NCI-H345 (cell line): Measurements from ENCODE around the gene NEDD8.
"Not testable (repeated sequence)": the region's sequence is repeated elsewhere in the genome, so short reads cannot be mapped to it uniquely, and the experiment has no call there.

Experiments
- DNase-seq: peaks from one replicate; lab custom pipeline; 2025; lab: John Stamatoyannopoulos, UW

The NEDD8 gene

DNA sequence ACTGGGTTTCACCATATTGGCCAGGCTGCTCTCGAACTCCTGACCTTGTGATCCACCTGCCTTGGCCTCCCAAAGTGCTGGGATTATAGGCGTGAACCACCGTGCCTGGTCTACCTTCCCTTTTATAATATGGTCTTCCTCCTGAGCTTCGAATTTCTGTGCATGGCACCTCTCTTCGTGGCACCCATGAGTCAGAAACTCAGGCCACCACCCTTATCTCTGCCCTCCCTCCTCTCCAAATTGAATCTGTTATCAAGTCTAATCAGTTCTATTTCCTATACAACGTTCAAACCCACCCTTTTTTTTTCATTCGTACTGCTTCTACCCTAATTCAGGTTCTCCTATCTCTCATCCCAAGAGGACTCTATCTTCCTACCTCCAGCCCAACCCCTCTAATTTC lies 15.3 kb upstream of the NEDD8 start:
- no peak for DNase-seq

- DNase-seq = no peak
These were observed 14.6 kb upstream of the NEDD8 start for GRCh38 chr14:24246765-24247212.

GRCh38 chr14:24245350-24245749 lies 13.2 kb upstream of the NEDD8 start:
- DNase-seq = not testable (repeated sequence)

DNA sequence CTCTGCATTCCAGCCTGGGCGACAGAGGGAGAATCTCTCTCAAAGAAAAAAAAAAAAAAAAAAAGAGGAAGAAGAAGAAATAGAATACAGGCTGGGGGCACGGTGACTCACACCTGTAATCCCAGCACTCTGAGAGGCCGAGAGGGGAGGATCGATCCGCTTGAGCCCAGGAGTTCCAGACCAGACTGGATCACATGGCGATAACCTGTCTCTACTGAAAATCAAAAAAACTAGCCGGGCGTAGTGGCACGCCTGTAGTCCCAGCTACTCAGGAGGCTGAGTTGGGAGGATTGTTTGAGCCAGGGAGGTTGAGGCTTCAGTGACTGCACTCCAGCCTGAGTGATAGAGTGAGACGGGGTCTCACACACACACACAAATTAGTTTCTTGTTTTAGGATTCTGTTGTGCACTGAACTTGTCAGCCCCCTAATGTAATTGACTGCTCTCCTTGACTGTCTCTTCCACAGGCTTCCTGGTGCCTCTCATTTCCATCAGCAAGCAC lies 11.2 kb upstream of the NEDD8 start:
- no peak for DNase-seq

- peak; percentile 96 for DNase-seq
These were observed 9.8 kb upstream of the NEDD8 start for GRCh38 chr14:24241829-24242443.

GRCh38 chr14:24240110-24240918 lies 8.1 kb upstream of the NEDD8 start:
- no peak for DNase-seq

GRCh38 chr14:24238527-24239037 lies 6.4 kb upstream of the NEDD8 start:
- DNase-seq = no peak

- no peak for DNase-seq
These were observed 6.0 kb upstream of the NEDD8 start for GRCh38 chr14:24238123-24238522.

DNA sequence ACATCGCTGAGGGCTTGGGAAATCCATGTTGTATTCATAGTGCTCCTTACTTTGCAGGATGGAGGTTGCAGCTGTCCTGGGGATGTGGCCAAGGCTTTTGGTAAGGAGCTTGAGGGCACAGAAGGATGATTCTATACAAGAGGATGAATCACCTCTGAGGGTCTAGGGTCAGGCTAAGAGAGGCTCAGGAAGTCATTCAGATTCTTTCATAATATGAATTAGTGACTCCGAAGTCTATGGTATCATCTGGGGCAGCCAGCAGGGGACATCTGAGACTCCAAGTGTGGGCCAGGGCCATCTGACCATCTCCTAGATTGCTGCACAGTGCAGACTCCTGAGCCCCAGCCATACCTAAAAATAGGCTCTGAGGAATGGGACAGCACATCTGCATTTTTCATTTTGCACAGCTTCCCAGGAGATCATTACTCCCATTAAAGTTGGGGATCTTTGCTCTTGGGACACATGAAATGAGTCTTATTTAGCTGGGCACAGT lies 5.3 kb upstream of the NEDD8 start:
- DNase-seq = no peak

DNA sequence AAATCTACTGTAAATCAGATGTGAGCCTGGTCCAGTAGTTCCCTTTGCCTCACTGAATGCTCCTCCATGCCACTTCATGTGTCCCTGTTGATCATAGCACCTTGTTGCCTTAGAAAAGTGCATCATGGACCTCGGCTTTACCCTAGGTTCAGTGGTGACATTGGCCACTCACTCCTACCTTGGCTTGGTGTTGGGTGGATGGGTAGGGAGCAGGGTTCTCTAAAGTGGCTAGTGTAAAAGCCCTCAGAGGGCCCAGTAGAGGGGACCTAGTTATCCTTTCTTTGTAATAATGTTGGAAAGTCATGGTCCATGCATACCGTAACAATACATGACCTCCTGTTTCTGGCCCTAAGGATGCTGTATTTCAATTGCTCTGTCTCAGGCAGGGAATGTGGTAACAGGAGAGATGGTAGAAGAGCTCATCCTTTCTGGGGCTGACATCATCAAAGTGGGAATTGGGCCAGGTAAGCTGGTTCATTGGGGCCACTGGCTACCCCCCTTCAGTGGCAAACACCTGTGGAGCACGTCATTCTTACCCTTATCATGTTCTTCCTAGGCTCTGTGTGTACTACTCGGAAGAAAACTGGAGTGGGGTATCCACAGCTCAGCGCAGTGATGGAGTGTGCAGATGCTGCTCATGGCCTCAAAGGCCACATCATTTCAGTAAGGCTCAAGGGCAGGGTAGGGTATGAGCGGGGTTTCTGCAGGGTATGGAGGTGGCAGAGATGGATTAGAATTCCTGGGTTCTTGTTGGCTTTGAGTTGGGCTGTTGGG lies 4.7 kb upstream of the NEDD8 start:
- no peak for DNase-seq

DNA sequence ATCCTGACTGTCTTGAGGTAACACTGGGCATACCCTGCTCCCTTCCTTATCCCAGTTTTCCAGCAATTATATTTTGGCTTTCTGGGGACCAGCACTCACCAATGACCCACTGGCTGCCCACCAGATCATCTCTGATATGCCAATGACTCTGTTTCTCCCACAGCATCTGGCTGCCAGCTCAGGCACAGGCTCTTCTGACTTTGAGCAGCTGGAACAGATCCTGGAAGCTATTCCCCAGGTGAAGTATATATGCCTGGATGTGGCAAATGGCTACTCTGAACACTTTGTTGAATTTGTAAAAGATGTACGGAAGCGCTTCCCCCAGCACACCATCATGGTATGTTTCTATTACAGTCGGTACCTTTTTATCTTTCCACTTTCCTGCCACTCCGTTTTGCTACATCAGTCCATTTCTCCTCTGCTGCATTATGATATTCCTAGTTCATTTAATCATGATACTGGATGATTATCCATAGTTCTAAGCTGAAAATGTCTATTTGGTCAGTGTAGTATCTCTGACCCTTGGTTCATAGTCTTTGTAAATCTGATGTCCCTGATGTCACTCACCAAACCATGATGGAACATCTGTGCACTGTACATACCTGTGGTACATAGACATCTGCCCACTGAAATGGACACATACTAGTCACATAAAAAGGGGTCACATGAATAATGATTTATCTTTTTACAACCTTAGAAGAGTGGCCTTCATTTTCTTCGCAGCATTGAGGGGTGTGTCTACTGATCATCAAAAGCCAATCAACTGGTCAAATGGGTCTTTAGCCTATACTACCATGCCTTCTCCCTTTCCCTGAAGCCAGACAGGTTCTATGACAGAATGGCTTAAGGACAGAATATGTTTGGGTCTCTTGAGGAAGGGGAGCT lies 3.9 kb upstream of the NEDD8 start:
- no peak for DNase-seq

- no peak for DNase-seq
These were observed 2.2 kb upstream of the NEDD8 start for GRCh38 chr14:24234095-24235005.

DNA sequence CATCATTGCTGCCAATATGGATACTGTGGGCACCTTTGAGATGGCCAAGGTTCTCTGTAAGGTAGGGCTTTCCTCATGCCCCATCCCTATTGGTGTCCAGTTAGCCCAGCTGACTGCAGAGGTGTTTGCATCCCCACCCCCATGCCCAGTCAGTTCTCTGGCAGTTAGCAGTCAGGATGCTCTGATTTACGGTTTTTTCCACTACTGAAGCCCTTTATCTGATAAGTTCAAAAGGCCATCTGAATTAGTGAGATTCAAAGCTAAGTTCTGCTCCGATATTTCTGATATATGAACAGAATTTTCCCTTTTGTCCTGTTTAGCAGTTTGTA lies 1.3 kb upstream of the NEDD8 start:
- DNase-seq = no peak

DNA sequence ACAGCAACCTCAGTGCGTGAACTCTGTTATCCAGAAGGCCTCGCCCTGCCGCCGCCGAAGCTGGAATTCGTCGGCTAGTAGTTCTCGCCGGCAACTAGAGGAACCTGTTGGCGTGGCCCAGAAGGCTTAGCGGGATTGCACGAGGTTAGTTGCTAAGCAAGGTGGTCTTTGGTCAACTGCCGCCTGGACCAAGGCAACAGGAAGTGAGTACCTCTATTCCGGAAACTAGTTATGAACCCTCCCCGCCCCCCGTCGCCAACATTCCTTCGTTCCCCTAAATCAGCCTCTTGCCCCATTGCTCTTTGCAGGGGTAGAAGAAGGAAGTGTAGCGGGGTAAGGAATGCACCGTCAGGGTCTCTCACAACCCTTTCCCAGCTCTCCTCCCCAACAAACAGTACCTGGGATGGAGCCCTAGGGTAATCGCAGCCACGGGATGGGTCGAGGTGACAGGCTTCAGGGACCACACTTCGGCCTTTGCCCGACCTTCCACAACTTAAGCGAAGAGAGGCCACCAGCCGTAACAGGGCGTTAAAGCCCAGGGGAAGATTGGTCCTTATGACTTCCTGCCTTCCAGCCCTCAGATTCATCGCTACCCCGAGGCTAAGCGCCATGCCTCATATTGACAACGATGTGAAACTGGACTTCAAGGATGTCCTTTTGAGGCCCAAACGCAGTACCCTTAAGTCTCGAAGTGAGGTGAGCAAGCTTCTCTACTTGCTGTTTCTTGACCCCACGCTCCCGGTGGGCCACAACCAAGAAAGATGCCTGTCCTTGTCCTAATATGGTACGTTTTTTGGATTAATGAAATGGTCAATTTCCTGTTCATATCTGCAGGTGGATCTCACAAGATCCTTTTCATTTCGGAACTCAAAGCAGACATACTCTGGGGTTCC lies 724 bp upstream of the NEDD8 start, which contains the start of gene GMPR2:
Gene GMPR2 (plus strand): TSS at position 285 of the 893 bp plus-strand sequence. CDS start 325 bp downstream, at position 610.
- peak; percentile 31 for DNase-seq

GRCh38 chr14:24231263-24232120 lies 675 bp downstream of the NEDD8 start:
- DNase-seq = peak; percentile 44

DNA sequence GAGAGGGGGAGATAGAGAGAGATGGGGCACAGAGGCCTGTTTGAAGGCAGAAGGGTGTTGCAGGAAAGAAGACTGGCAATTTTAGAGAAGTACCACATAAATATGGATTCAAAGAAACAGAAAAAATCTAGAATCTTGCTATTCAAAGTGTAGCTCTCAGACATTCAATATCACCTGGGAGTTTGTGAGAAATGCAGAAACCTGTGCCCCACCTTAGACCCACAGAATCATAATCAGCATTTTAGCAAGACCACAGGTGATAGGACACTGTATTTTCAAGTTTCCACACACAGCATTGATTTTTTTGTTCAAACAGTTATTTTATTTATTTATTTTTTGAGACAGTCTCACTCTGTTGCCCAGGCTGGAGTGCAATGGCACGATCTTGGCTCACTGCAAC lies 3.3 kb downstream of the NEDD8 start:
- DNase-seq = no peak

DNA sequence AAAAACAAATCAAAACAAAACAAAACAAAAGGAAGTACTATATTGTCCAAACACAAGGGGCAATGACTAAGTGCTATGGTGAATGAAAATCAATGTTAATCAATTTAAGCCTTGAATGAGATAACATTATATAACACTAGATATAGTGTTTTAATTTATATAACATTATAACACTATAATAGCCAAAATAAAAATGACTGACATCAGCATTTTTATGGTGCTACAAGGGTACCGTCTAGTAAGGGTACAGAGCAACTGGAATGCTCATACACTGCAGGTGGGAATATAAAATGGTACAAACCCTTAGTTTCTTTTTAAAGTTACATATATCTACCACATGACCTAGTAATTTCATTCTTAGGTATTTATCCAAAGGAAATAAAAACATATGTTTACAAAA lies 5.7 kb downstream of the NEDD8 start:
- no peak for DNase-seq

DNA sequence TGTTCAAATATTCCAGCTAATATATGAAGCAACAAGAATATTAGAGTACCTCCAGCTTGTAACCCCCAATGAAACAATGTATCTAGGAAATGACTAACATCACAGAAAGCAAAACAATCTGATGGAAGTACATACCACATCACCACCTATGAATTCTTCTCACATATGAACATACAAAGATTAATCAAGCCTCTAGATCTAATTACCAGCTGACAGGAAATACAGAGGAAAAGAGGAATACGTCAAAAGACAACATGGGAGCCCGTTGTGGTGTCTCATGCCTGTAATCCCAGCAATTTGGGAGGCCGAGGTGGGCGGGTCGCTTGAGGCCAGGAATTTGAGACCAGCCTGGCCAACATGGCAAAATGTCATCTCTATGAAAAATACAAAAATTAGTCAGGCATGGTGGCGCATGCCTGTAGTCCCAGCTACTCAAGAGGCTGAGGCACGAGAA lies 7.5 kb downstream of the NEDD8 start:
- DNase-seq = no peak
